Lower leg skin (tissue), 3 donors: ENCODE measurements around the gene CD59.

ENCODE experiments used
- CTCF ChIP-seq, 3 donors: fragments of 450-650 bp; IDR thresholded peaks; one replicate each; pipeline ENCODE4 v1.5.1; 2016; ENCODE audit warnings: antibody characterized with exemption in 3 of 3, mild to moderate bottlenecking in 3 of 3, moderate library complexity in 2 of 3
- POLR2A ChIP-seq, 2 donors: fragments of 450-650 bp; IDR thresholded peaks; one replicate each; pipeline ENCODE4 v1.6.1; 2016 to 2017; ENCODE audit warnings: antibody characterized with exemption in 2 of 2, mild to moderate bottlenecking in 1 of 2, moderate library complexity in 1 of 2

- TF ChIP-seq CTCF (IDR thresholded peaks at IDR 0.05) (no peak), POLR2A (IDR thresholded peaks at IDR 0.05) (no peak)
Measured at GRCh38 chr11:33684003-33684706, 52.1 kb downstream of the CD59 start.
